ENCODE results near the gene CDT1. TPM values are rescaled to one million over a fixed set of nuclear protein-coding genes. Genes with fewer than 3 reads are reported as not detected.

Gene CDT1
- total and polyA plus RNA-seq, 2 experiments from 2014 or later: 32.6 to 187 TPM

- H3K27me3 Mint-ChIP-seq (ENCODE audit: insufficient read depth, low read depth, poor library complexity): peaks cover 14% of the 10 kb centered on the region
- H3K4me2 ChIP-seq: peak overlapping the region; percentile 82
- no peaks in the 10 kb centered on the region for H3K9me2 ChIP-seq (ENCODE audit: insufficient read depth)
- H3K4me3 ChIP-seq: peak overlapping the region; percentile 65
- peaks cover 9% of the 10 kb centered on the region; the same call in 1 of the 2 replicates for H3F3A ChIP-seq (replicated peaks; ENCODE audit: low read depth)
- no peak overlapping the region for H3K27ac ChIP-seq (ENCODE audit: low read depth)
- no peaks in the 10 kb centered on the region for H3K36me3 Mint-ChIP-seq (ENCODE audit: low read depth)
- H2AFZ ChIP-seq: 0 out of 2 replicates have a peak overlapping the region, but pooled peaks have one; percentile 28
- TF ChIP-seq CTCF (conservative IDR thresholded peaks at IDR 0.05; ENCODE audit: low read depth in 2 of 2) (peak; percentile 43 to 44), ZNF114 (CRISPR knock-in tag; IDR thresholded peaks at IDR 0.05) (no peak)
- H3K79me2 ChIP-seq (replicated peaks; ENCODE audit: insufficient read depth): peaks cover 48% of the 10 kb centered on the region
- peak overlapping the region; percentile 77 for H3K4me3 Mint-ChIP-seq
- no peaks in the 10 kb centered on the region for H3K9me3 Mint-ChIP-seq
- no peak overlapping the region for H3K27ac Mint-ChIP-seq
- H3K36me3 ChIP-seq (ENCODE audit: insufficient read depth): no peaks in the 10 kb centered on the region
- H3K4me1 Mint-ChIP-seq: peaks cover 28% of the 10 kb centered on the region
- DNase-seq (ENCODE audit: low spot score) (peak; percentile 83), ATAC-seq (peak; percentile 70)
- H3K4me1 ChIP-seq (ENCODE audit: insufficient read depth): peaks cover 10% of the 10 kb centered on the region; the same call in 1 of the 2 replicates
- H3K27me3 ChIP-seq (ENCODE audit: insufficient read depth): peaks cover 4% of the 10 kb centered on the region; the same call in 1 of the 2 replicates
- H4K20me1 ChIP-seq (replicated peaks; ENCODE audit: insufficient read depth): 0 out of 2 replicates have a peak, but pooled peaks cover 7% of the 10 kb centered on the region
Measured at GRCh38 chr16:88784074-88784855, 19.3 kb upstream of the CDT1 start.

GRCh38 chr16:88784856-88785105 is 18.8 kb upstream of the CDT1 start:
- Mint-ChIP-seq H3K9me3 (no peaks in the 10 kb centered on the region), H3K36me3 (ENCODE audit: low read depth) (no peaks in the 10 kb centered on the region), H3K27ac (no peak overlapping the region), H3K4me1 (peaks cover 24% of the 10 kb centered on the region), H3K27me3 (ENCODE audit: insufficient read depth, low read depth, poor library complexity) (peaks cover 17% of the 10 kb centered on the region), H3K4me3 (peak overlapping the region; percentile 77; the same call in 2 of the 3 replicates)
- Histone ChIP-seq H2AFZ (no peak overlapping the region), H3K4me1 (ENCODE audit: insufficient read depth) (peaks cover 10% of the 10 kb centered on the region; the same call in 1 of the 2 replicates), H3K27ac (ENCODE audit: low read depth) (no peak overlapping the region), H3K36me3 (ENCODE audit: insufficient read depth) (no peaks in the 10 kb centered on the region), H3K27me3 (ENCODE audit: insufficient read depth) (peaks cover 4% of the 10 kb centered on the region; the same call in 1 of the 2 replicates), H3K4me2 (peak overlapping the region; percentile 82), H3F3A (replicated peaks; ENCODE audit: low read depth) (peaks cover 9% of the 10 kb centered on the region; the same call in 1 of the 2 replicates), H3K79me2 (replicated peaks; ENCODE audit: insufficient read depth) (peaks cover 43% of the 10 kb centered on the region), H3K9me2 (ENCODE audit: insufficient read depth) (no peaks in the 10 kb centered on the region), H4K20me1 (replicated peaks; ENCODE audit: insufficient read depth) (0 out of 2 replicates have a peak, but pooled peaks cover 7% of the 10 kb centered on the region), H3K4me3 (peak overlapping the region; percentile 65)
- DNase-seq (ENCODE audit: low spot score) (peak; percentile 36), ATAC-seq (peak; percentile 34)
- TF ChIP-seq EZH2phosphoT487 (IDR thresholded peaks at IDR 0.05; ENCODE audit: unreplicated experiment) (no peak), CREB1 (CRISPR knock-in tag; IDR thresholded peaks at IDR 0.05; ENCODE audit: low read depth) (no peak), ETS1 (IDR thresholded peaks at IDR 0.05) (no peak), STAT1 (IDR thresholded peaks at IDR 0.05; ENCODE audit: unreplicated experiment) (no peak), REST (IDR thresholded peaks at IDR 0.05; ENCODE audit: unreplicated experiment) (no peak)
